ENCODE data around the gene RFX7. TPM values are rescaled to one million over a fixed set of nuclear protein-coding genes. Genes with fewer than 3 reads are reported as not detected.

RFX7 gene
- total and polyA plus RNA-seq, 2 of the 8 experiments (the other 6 are each of a cell fraction or from before 2014, with no cell fraction given), result 10.4 to 40.9 TPM

GRCh38 chr15:56273724-56274123, 30.0 kb upstream of the RFX7 start:
- Histone ChIP-seq H3K4me1 (replicated peaks in 1 of 4; ENCODE audit: control insufficient read depth in 3 of 4, insufficient read depth in 4 of 4, low read length in 3 of 4) (no peaks in the 10 kb centered on the region), H3K79me2 (ENCODE audit: control insufficient read depth in 1 of 2, insufficient read depth in 2 of 2, low read length in 2 of 2) (no peaks in the 10 kb centered on the region), H2BK20ac (ENCODE audit: low read length) (no peak overlapping the region), H3K36me3 (ENCODE audit: control insufficient read depth in 2 of 4, insufficient read depth in 4 of 4, low read length in 3 of 4) (no peaks in the 10 kb centered on the region), H3K23ac (ENCODE audit: insufficient read length) (no peak overlapping the region), H4K20me1 (replicated peaks in 1 of 2; ENCODE audit: control insufficient read depth in 1 of 2, insufficient read depth in 2 of 2, low read length in 2 of 2) (no peaks in the 10 kb centered on the region), H2BK15ac (ENCODE audit: low read length) (no peak overlapping the region), H3K14ac (ENCODE audit: insufficient read length) (no peak overlapping the region), H3K27me3 (replicated peaks in 1 of 4; ENCODE audit: control insufficient read depth in 3 of 4, extremely low read depth in 1 of 4, insufficient read depth in 3 of 4, low read length in 3 of 4) (no peaks in the 10 kb centered on the region), H3K18ac (ENCODE audit: extremely low read depth, low read length) (no peak overlapping the region), H3K4me2 (ENCODE audit: insufficient read depth in 1 of 2, low read depth in 2 of 2, low read length in 2 of 2) (no peak overlapping the region), H3K79me1 (ENCODE audit: low read depth, low read length) (no peaks in the 10 kb centered on the region), H2BK120ac (replicated peaks; ENCODE audit: low read depth, low read length) (no peak overlapping the region), H3K23me2 (ENCODE audit: low read depth, low read length) (no peaks in the 10 kb centered on the region), H4K5ac (ENCODE audit: insufficient read length, low read depth, low read length) (no peak overlapping the region), H4K91ac (replicated peaks; ENCODE audit: insufficient read length, low read length) (no peak overlapping the region), H2AK5ac (ENCODE audit: low read depth, low read length) (no peak overlapping the region), H3K4me3 (ENCODE audit: extremely low read depth in 1 of 4, insufficient read depth in 2 of 4, low read depth in 3 of 4, low read length in 4 of 4) (no peak overlapping the region), H3K9me3 (ENCODE audit: insufficient read depth in 2 of 2, low read depth in 1 of 2, low read length in 1 of 2) (0 out of 4 replicates have a peak, but pooled peaks cover 3% of the 10 kb centered on the region in 2 experiments), H2AFZ (ENCODE audit: low read length) (no peak overlapping the region), H4K8ac (ENCODE audit: extremely low read depth, insufficient read depth, low read length) (no peak overlapping the region), H3K4ac (replicated peaks; ENCODE audit: insufficient read length, low read depth, low read length) (no peak overlapping the region), H2BK5ac (ENCODE audit: low read depth, low read length) (no peak overlapping the region), H3K27ac (ENCODE audit: low read depth, low read length) (no peak overlapping the region), H3K56ac (replicated peaks; ENCODE audit: insufficient read length, low read depth, low read length) (no peak overlapping the region), H3K9ac (replicated peaks in 1 of 4; ENCODE audit: extremely low read depth in 1 of 4, low read depth in 3 of 4, low read length in 3 of 4) (no peak overlapping the region), H2BK12ac (ENCODE audit: low read depth, low read length) (no peak overlapping the region)
- POLR2A ChIA-PET (ENCODE audit: partially characterized antibody), result no interaction called here
- TF ChIP-seq PHF8 (conservative IDR thresholded peaks at IDR 0.05; ENCODE audit: low read depth, low read length) (no peak), SUZ12 (IDR thresholded peaks at IDR 0.05; ENCODE audit: low read length) (no peak), SIX5 (IDR thresholded peaks at IDR 0.05; ENCODE audit: low read depth, low read length) (no peak), NANOG (IDR thresholded peaks at IDR 0.05; ENCODE audit: insufficient read depth, low read depth, low read length, poor library complexity, severe bottlenecking) (no peak), CBX5 (IDR thresholded peaks at IDR 0.05; ENCODE audit: low read depth, low read length) (no peak), SP2 (IDR thresholded peaks at IDR 0.05; ENCODE audit: low read length) (no peak), EGR1 (IDR thresholded peaks at IDR 0.05; ENCODE audit: borderline replicate concordance, low read depth, low read length) (no peak), KDM4A (IDR thresholded peaks at IDR 0.05; ENCODE audit: low read depth, low read length, severe bottlenecking) (no peak), ASH2L (IDR thresholded peaks at IDR 0.05; ENCODE audit: low read length) (no peak), KDM5A (IDR thresholded peaks at IDR 0.05; ENCODE audit: low read length) (no peak), HDAC2 (IDR thresholded peaks at IDR 0.05; ENCODE audit: borderline replicate concordance in 1 of 2, low read depth in 2 of 2, low read length in 2 of 2) (no peak)
- no peak for FAIRE-seq
- no peak for DNase-seq (ENCODE audit: low read depth in 1 of 2, low spot score in 2 of 2)
- 95% methylated on average over 3 of the region's 3 CpGs; no CpG with 5 or more reads in 1 of the 2 experiments for WGBS, 2 experiments (ENCODE audit: extremely low coverage in 1 of 2, insufficient coverage in 1 of 2, insufficient read length in 1 of 2, insufficient replicate concordance in 2 of 2, low coverage in 1 of 2, low lambda C conversion rate in 2 of 2, missing lambda C conversion rate in 1 of 2)
- CTCF ChIA-PET (ENCODE audit: partially characterized antibody), result interaction anchor here (0.7 to 0.8 kb wide), 2 partner anchors 12 to 85 kb away, joined by 3 read pairs; no protein-coding TSS in a partner anchor

Measured in H1 (cell line).